HepG2 (cell line): ENCODE data around the gene ST8SIA2. TPM values are rescaled to one million over a fixed set of nuclear protein-coding genes. Genes with fewer than 3 reads are reported as not detected.

ENCODE experiments used
- ATAC-seq: fragments of 200-7000 bp; cut with Tn5 transposase; 3 replicates; pipeline ENCODE4 v1.9.1; 2020; ENCODE audit warnings: mild to moderate bottlenecking, moderate library complexity
- BruUV-seq: library from RNA; stranded (reverse); fragments of 400-500 nt; replicated peaks from 2 replicates; lab custom pipeline; 2021; lab: Mats Ljungman, UMichigan
- CTCF ChIA-PET: fragments of 300-600 bp; formaldehyde crosslinking; extraction: SDS; loops from one replicate; lab custom pipeline; 2021; ENCODE audit warnings: low total read pairs, inconsistent platforms, low intra/inter-chr PET ratio; lab: Yijun Ruan, JAX
- POLR2A ChIA-PET: fragments of 350-600 bp; sonication (Branson Sonifier 250); formaldehyde crosslinking; loops from one replicate; lab custom pipeline; 2020; ENCODE audit warnings: antibody characterized with exemption, inconsistent platforms; lab: Yijun Ruan, JAX
- DNase-seq: peaks from one replicate; pipeline ENCODE4 v3.0.0-alpha.2; 2015; ENCODE audit warnings: low spot score
- FAIRE-seq: peaks from 3 replicates; lab custom pipeline; 2011; peaks lifted over from hg19 to GRCh38; lab: Jason Lieb, UNC
- H2AFZ ChIP-seq: one replicate; pipeline ENCODE4 v1.6.1; 2011; ENCODE audit warnings: low read length, inconsistent platforms
- H3K27ac ChIP-seq: fragments of 300-600 bp; 3 replicates; pipeline ENCODE4 v1.8.0; 2011; ENCODE audit warnings: mixed run types, mild to moderate bottlenecking, mixed read lengths, low read length, inconsistent platforms; ENCODE audit not compliant: insufficient read depth; ENCODE audit errors: extremely low read length
- H3K27me3 ChIP-seq, 2 experiments: fragments of 200-600 bp in 1 of 2; 2 replicates in 1 of 2; 3 replicates in 1 of 2; pipeline versions ENCODE4 v1.6.0 to v1.8.0; 2011; ENCODE audit warnings: low read length in 2 of 2, mild to moderate bottlenecking in 2 of 2, moderate library complexity in 2 of 2, inconsistent platforms in 1 of 2; ENCODE audit not compliant: insufficient read depth in 2 of 2, control insufficient read depth in 1 of 2
- H3K36me3 ChIP-seq, 2 experiments: fragments of 200-600 bp in 1 of 2; replicated peaks in 1 of 2; 2 replicates in 1 of 2; 3 replicates in 1 of 2; pipeline versions ENCODE4 v1.5.1 to v1.8.0; 2011; ENCODE audit warnings: low read length in 2 of 2, inconsistent platforms in 1 of 2; ENCODE audit not compliant: insufficient read depth in 2 of 2, control insufficient read depth in 1 of 2
- H3K4me1 ChIP-seq: 2 replicates; pipeline ENCODE4 v1.5.1; 2012; ENCODE audit warnings: low read length, inconsistent platforms; ENCODE audit not compliant: insufficient read depth
- H3K4me2 ChIP-seq: 2 replicates; pipeline ENCODE4 v1.6.0; 2011; ENCODE audit warnings: low read depth, low read length, inconsistent platforms
- H3K4me3 ChIP-seq, 3 experiments: fragments of 200-600 bp in 1 of 3; sonication (generic), shearing (Covaris generic) in 1 of 3; replicated peaks in 1 of 3; 2 replicates each; pipeline ENCODE4 v1.5.1; 2011 to 2016; ENCODE audit warnings: low read length in 3 of 3, inconsistent platforms in 2 of 3, low read depth in 2 of 3, mild to moderate bottlenecking in 2 of 3, control low read depth in 1 of 3, mixed read lengths in 1 of 3; ENCODE audit not compliant: insufficient read depth in 1 of 3
- H3K79me2 ChIP-seq: one replicate; pipeline ENCODE4 v1.6.1; 2011; ENCODE audit warnings: low read length, inconsistent platforms; ENCODE audit not compliant: insufficient read depth
- H3K9ac ChIP-seq: 2 replicates; pipeline ENCODE4 v1.6.0; 2011; ENCODE audit warnings: mild to moderate bottlenecking, low read depth, low read length, inconsistent platforms; ENCODE audit not compliant: insufficient read depth
- H3K9me3 ChIP-seq: 2 replicates; pipeline ENCODE4 v1.5.1; 2012; ENCODE audit warnings: mild to moderate bottlenecking, low read length
- H4K20me1 ChIP-seq: 2 replicates; pipeline ENCODE4 v1.6.0; 2011; ENCODE audit warnings: inconsistent platforms, mild to moderate bottlenecking, low read length, moderate library complexity; ENCODE audit not compliant: insufficient read depth
- CBX5 ChIP-seq: sonication (generic); formaldehyde crosslinking; IDR thresholded peaks from 2 replicates; pipeline ENCODE4 v1.4.0; 2020; ENCODE audit warnings: missing genetic modification reagents, borderline replicate concordance
- CTCF ChIP-seq: sonication (generic); formaldehyde crosslinking; IDR thresholded peaks from 2 replicates; pipeline ENCODE4 v1.5.0; 2020; ENCODE audit warnings: mild to moderate bottlenecking, missing genetic modification reagents, moderate library complexity
- MAFF ChIP-seq: IDR thresholded peaks from 2 replicates; pipeline ENCODE4 v1.6.1; 2011; ENCODE audit warnings: low read depth, low read length, improper control_type of control experiment
- MAFK ChIP-seq, 2 experiments: IDR thresholded peaks in 1 of 2; conservative IDR thresholded peaks in 1 of 2; 2 replicates each; pipeline ENCODE4 v1.6.1; 2011; ENCODE audit warnings: improper control_type of control experiment in 2 of 2, low read length in 2 of 2
- PBX2 ChIP-seq: IDR thresholded peaks from 2 replicates; pipeline ENCODE4 v1.6.1; 2016; ENCODE audit warnings: control low read depth
- RAD21 ChIP-seq: fragments of 450-650 bp; formaldehyde crosslinking; IDR thresholded peaks from 2 replicates; pipeline ENCODE4 v1.5.0; 2020; ENCODE audit warnings: mild to moderate bottlenecking
- RFXANK ChIP-seq: IDR thresholded peaks from 2 replicates; pipeline ENCODE4 v1.6.1; 2016
- SMC3 ChIP-seq: IDR thresholded peaks from 2 replicates; pipeline ENCODE4 v1.6.1; 2011; ENCODE audit warnings: low read length, improper control_type of control experiment
- SNRNP70 ChIP-seq: fragments of 200-400 bp; formaldehyde crosslinking; IDR thresholded peaks from 2 replicates; pipeline ENCODE4 v1.6.1; 2017; ENCODE audit warnings: mild to moderate bottlenecking, low read depth, low read length, moderate library complexity
- STAG1 ChIP-seq: sonication (generic); formaldehyde crosslinking; IDR thresholded peaks from 2 replicates; pipeline ENCODE4 v1.4.0; 2020; ENCODE audit warnings: missing genetic modification reagents
- WGBS: methylation state at CpG from one replicate; pipeline ENCODE4 v1.1.6; 2017; ENCODE audit warnings: low lambda C conversion rate; 5-methylcytosine and 5-hydroxymethylcytosine counted together
- in situ Hi-C: cut with HindIII; loops from 2 replicates; pipeline ENCODE4 v1.10.0; 2017; ENCODE audit warnings: low pct_unique_long_range_greater_than_20kb; ENCODE audit not compliant: extremely low pct_ligation_motif_present
- intact Hi-C: fragments of 100-400 bp; cut with micrococcal nuclease; formaldehyde crosslinking; loops from one replicate; pipeline ENCODE4 v1.10.0; 2022; ENCODE audit not compliant: unreplicated experiment
- polyA plus RNA-seq, 8 experiments: library from polyadenylated mRNA; depleted of rRNA in 3 of 8; stranded (reverse) in 7 of 8; unstranded in 1 of 8; fragments of >200 nt; fragmentation: Illumina TruSeq in 4 of 8; extraction: Trizol in 4 of 8; gene quantifications; 2 replicates each; pipeline versions ENCODE4 v1.2.1 to v1.2.3, GENCODE V29; 2011 to 2016; ENCODE audit warnings: low read depth in 4 of 8, missing spikeins in 1 of 8, mixed read lengths in 1 of 8; ENCODE audit not compliant: insufficient read depth in 1 of 8
- total RNA-seq, 5 experiments: library from RNA; depleted of rRNA; stranded (reverse); fragments of >200 nt; fragmentation: Illumina TruSeq; extraction: Trizol; gene quantifications; 2 replicates each; pipeline ENCODE4 v1.2.3, GENCODE V29; 2016; ENCODE audit warnings: low read depth in 1 of 5

Gene ST8SIA2
- total and polyA plus RNA-seq, 2 of the 13 experiments (the other 11 are each of a cell fraction or from before 2014, with no cell fraction given): not detected

- H3K27ac ChIP-seq: no peak overlapping the region
Observed at GRCh38 chr15:92383519-92384324, 10.0 kb upstream of the ST8SIA2 start.

More at GRCh38 chr15:92383519-92384324, 10.0 kb upstream of the ST8SIA2 start:
- no peaks in the 10 kb centered on the region for H4K20me1 ChIP-seq
- H3K36me3 ChIP-seq: no peaks in the 10 kb centered on the region
- peaks cover 0 to 26% of the 10 kb centered on the region in 2 experiments; a peak in 2 of 5 replicates for H3K27me3 ChIP-seq
- WGBS: under 1% methylated on average over 10 of the region's 10 CpGs
- BruUV-seq: no TSS peak
- H3K4me1 ChIP-seq: no peaks in the 10 kb centered on the region
- intact Hi-C loops (loop anchor here (1.0 kb wide), 1 partner anchor 106 kb away; no protein-coding TSS in a partner anchor), in situ Hi-C loops (no loop called here)
- H3K4me2 ChIP-seq: no peak overlapping the region
- no peaks in the 10 kb centered on the region for H3K79me2 ChIP-seq
- POLR2A ChIA-PET: no interaction called here
- ATAC-seq (peak; percentile 68), DNase-seq (peak; percentile 15), FAIRE-seq (no peak)
- no peak overlapping the region for H3K9ac ChIP-seq
- no peak overlapping the region for H3K4me3 ChIP-seq
- no peaks in the 10 kb centered on the region for H3K9me3 ChIP-seq
- peak; percentile 93 for TF ChIP-seq MAFF
- peak; percentile 89 to 96 for TF ChIP-seq MAFK (conservative IDR thresholded peaks at IDR 0.05 in 1 of 2, IDR thresholded peaks at IDR 0.05 in 1 of 2; ENCODE audit: low read length in 2 of 2)
- TF ChIP-seq SNRNP70: no peak
- no peak for TF ChIP-seq PBX2 (CRISPR knock-in tag)
- no peak for TF ChIP-seq RFXANK
- peak; percentile 45; the same call in 1 of the 2 replicates for TF ChIP-seq STAG1 (CRISPR knock-in tag)
- TF ChIP-seq CTCF (CRISPR knock-in tag): peak; percentile 71
- TF ChIP-seq SMC3: peak; percentile 75
- TF ChIP-seq RAD21 (CRISPR knock-in tag): peak; percentile 40; the same call in 1 of the 2 replicates
- TF ChIP-seq CBX5 (CRISPR knock-in tag): no peak
- H2AFZ ChIP-seq: no peak overlapping the region
- CTCF ChIA-PET: interaction anchor here (1.5 to 3.5 kb wide), 2 partner anchors 286 to 293 kb away, joined by 7 to 25 read pairs; no protein-coding TSS in a partner anchor
